Immature natural killer cell (primary cell): Measurements from ENCODE around the gene RARRES1. TPM values are rescaled to one million over a fixed set of nuclear protein-coding genes. Genes with fewer than 3 reads are reported as not detected.

ENCODE experiments used
- DNase-seq, 3 donors: peaks; one replicate each; pipeline ENCODE4 v3.0.0; 2022; ENCODE audit warnings: mixed read lengths in 1 of 3
- H3K27ac Mint-ChIP-seq, 6 donors: one replicate each; pipeline ENCODE4 v1.8.0; 2020; ENCODE audit warnings: mixed read lengths in 6 of 6, mild to moderate bottlenecking in 5 of 6, inconsistent platforms in 4 of 6, moderate library complexity in 3 of 6
- H3K27me3 Mint-ChIP-seq, 3 donors: one replicate each; pipeline ENCODE4 v1.8.0; 2020 to 2021; ENCODE audit warnings: low read depth in 3 of 3, mild to moderate bottlenecking in 3 of 3, mixed read lengths in 3 of 3, moderate library complexity in 3 of 3, inconsistent platforms in 1 of 3
- H3K36me3 Mint-ChIP-seq, 3 donors: one replicate each; pipeline ENCODE4 v1.8.0; 2020; ENCODE audit warnings: mixed read lengths in 3 of 3, inconsistent platforms in 2 of 3, mild to moderate bottlenecking in 2 of 3
- H3K4me1 Mint-ChIP-seq, 2 donors: one replicate each; pipeline ENCODE4 v1.8.0; 2020; ENCODE audit warnings: inconsistent platforms in 2 of 2, mild to moderate bottlenecking in 2 of 2, mixed read lengths in 2 of 2, moderate library complexity in 1 of 2
- H3K4me3 Mint-ChIP-seq, 5 donors: one replicate each; pipeline ENCODE4 v1.8.0; 2020; ENCODE audit warnings: mild to moderate bottlenecking in 5 of 5, mixed read lengths in 5 of 5, inconsistent platforms in 3 of 5, moderate library complexity in 3 of 5
- H3K9me3 Mint-ChIP-seq, 6 donors: one replicate each; pipeline ENCODE4 v1.8.0; 2020; ENCODE audit warnings: mild to moderate bottlenecking in 6 of 6, mixed read lengths in 6 of 6, inconsistent platforms in 4 of 6, moderate library complexity in 3 of 6
- polyA plus RNA-seq, 3 donors: library from polyadenylated mRNA; unstranded; fragments of 300-500 nt; fragmentation: Illumina TruSeq; gene quantifications; one replicate each; pipeline ENCODE4 v1.2.3, GENCODE V29; 2021

Gene RARRES1
- polyA plus RNA-seq, 3 donors from 2014 or later = not detected

DNA sequence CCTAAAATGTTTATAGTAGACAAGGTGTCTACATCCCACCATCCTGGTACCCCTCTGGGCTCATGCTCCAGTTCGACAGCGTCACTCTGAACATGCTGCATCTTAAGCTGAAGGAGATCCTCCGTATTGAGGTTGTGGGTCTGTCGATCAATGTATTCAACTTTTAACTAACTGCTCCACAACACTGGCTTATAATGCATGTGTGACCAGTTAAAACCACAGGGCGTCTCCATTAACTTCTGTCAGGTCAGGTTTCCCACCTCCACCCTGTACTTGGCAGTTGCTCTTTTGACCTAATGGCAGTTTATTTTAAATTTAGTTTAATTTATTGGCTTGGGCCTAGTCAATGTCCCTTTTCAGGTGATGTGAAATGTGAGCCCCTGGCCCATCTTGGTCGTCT lies 17.8 kb upstream of the RARRES1 start:
- Mint-ChIP-seq H3K27ac (no peak overlapping the region), H3K9me3 (no peaks in the 10 kb centered on the region), H3K36me3 (peaks cover 7 to 18% (median 16%) of the 10 kb centered on the region in 3 donors), H3K4me3 (no peak overlapping the region), H3K4me1 (no peaks in the 10 kb centered on the region), H3K27me3 (no peaks in the 10 kb centered on the region)
- no peak for DNase-seq

DNA sequence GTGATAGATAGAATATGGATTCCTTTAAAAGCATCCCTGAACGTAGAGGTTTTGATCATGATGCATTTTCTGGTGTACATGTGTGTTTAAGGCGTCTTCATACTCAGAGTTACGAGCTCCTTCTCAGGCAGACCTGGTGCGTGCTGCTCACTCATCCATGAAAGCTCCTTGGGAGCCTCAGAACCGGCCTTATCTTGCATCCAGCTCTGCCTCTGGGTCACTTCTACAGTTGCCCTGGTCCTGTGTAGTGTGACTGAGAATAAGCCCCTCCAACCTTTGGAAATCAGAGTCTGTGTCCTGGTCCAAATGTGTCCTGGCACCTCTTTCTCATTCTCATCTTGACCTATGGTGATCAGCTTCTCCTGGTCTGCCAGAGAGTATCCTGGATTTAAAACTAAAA lies 17.3 kb upstream of the RARRES1 start:
- no peaks in the 10 kb centered on the region for H3K27me3 Mint-ChIP-seq
- peaks cover 7 to 18% (median 16%) of the 10 kb centered on the region in 3 donors for H3K36me3 Mint-ChIP-seq
- DNase-seq = no peak
- H3K27ac Mint-ChIP-seq = peak overlapping the region in 1 of 6 donors; percentile 20
- no peak overlapping the region for H3K4me3 Mint-ChIP-seq
- no peaks in the 10 kb centered on the region for H3K4me1 Mint-ChIP-seq
- no peaks in the 10 kb centered on the region for H3K9me3 Mint-ChIP-seq

DNA sequence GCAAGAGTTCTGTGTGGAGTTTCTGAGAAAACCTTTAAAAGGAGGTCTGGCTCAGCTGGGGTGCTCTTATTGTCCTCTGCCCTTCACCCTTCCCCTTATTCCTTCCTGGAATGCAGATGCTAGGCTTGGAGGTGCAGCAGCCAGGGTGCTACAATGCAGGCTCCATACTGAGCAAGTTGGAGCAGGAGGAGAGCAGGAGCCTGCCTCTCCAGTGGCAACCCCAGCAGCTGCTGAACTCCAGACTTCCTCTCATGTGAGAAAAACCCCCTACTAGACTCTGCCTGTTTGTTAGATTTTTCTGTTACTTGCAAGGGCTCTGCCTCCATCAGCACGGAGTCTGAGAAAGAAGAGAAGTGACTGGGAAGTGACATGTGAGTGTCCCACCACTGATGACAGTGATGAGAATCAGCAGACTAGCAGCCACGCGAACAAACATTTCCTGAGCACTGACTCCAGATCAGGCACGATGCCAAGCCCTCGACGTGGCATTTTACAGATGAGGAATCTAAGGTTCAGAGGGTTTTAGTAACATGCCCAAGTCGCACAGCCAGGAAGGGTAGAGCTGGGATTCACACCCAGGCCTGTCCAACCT lies 16.1 kb upstream of the RARRES1 start:
- Mint-ChIP-seq H3K4me3 (no peak overlapping the region), H3K9me3 (no peaks in the 10 kb centered on the region), H3K4me1 (no peaks in the 10 kb centered on the region), H3K36me3 (peaks cover 7 to 24% (median 19%) of the 10 kb centered on the region in 3 donors), H3K27ac (no peak overlapping the region), H3K27me3 (peaks cover 0 to 3% (median 0%) of the 10 kb centered on the region in 3 donors)
- no peak for DNase-seq

DNA sequence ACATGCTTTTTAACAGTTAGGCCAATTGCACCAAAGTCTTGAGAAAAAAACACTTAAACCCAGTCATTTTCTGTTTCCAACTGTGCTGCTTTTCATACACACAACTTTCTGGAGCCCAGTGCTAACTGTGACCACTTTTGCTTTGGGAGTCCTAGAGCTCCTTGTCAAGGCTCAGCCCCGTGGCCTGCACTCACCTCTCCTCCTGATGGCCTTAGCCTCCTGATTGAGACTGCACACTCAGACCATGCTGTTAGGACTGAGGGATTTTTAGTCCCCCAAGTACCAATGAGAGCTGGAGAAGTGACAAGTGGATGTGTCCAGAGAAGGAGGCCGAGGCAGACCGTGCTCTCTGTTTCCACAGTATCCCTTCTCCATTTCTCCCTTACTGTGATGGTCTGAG lies 15.2 kb upstream of the RARRES1 start:
- DNase-seq = no peak
- no peak overlapping the region for H3K4me3 Mint-ChIP-seq
- peaks cover 0 to 3% (median 0%) of the 10 kb centered on the region in 3 donors for H3K27me3 Mint-ChIP-seq
- H3K4me1 Mint-ChIP-seq = no peaks in the 10 kb centered on the region
- no peaks in the 10 kb centered on the region for H3K9me3 Mint-ChIP-seq
- no peak overlapping the region for H3K27ac Mint-ChIP-seq
- H3K36me3 Mint-ChIP-seq = peaks cover 7 to 24% (median 19%) of the 10 kb centered on the region in 3 donors

DNA sequence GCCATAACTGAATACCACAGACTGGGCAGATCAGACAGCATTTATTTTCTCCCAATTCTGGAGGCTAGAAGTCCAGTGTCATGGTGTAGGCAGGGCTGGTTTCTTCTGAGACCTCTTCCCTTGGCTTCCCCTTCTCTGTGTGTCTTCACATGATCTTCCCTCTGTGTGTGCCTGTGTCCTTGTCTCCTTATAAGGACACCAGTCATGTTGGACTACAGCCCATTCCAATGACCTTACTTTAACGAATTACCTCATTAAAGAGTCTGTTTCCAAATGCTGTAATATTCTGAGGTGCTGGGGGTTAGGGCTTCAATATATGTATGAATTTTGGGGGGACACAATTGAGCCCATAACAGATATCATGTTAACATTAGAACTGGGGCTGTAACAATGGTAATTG lies 13.3 kb upstream of the RARRES1 start:
- Mint-ChIP-seq H3K36me3 (peaks cover 7 to 19% (median 17%) of the 10 kb centered on the region in 3 donors), H3K27ac (no peak overlapping the region), H3K9me3 (no peaks in the 10 kb centered on the region), H3K4me1 (peaks cover 0 to 7% of the 10 kb centered on the region in 2 donors), H3K4me3 (no peak overlapping the region), H3K27me3 (peaks cover 0 to 3% (median 0%) of the 10 kb centered on the region in 3 donors)
- DNase-seq = no peak

DNA sequence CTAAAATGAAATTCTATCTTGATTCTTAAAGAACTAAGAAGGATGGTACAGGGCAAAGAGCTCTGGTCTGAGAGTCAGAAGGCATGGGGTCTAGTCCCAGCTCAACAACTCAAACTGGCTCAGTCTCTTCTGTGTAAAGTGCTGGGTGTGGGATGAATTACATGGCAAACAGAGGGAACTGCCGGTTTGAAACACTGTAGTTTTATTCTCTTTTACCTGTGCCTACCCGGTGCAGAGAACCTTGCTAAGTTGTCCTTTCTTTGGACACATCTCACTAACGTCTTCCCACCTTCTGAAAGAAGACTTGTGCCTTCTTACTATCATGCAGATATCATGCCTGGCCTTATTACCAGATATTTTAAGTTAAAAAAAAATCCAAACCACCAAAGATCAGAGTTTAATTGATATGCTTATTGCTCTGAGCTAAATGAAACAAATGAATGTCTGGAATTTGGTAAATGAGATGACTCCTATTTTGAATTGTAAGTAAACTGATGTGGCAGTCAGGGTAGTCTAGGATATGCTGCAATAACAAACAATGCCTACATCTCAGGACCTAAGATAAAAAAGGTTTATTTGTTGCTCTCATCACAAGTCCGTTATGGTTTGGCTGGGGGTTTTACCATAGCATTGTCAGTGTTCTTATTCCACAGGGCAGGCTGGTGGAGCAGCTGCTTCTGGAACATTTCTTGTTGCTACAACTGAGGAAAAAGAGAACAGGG lies 12.5 kb upstream of the RARRES1 start:
- no peak for DNase-seq
- peaks cover 6 to 17% (median 17%) of the 10 kb centered on the region in 3 donors for H3K36me3 Mint-ChIP-seq
- H3K9me3 Mint-ChIP-seq = no peaks in the 10 kb centered on the region
- no peak overlapping the region for H3K27ac Mint-ChIP-seq
- peaks cover 0 to 3% (median 0%) of the 10 kb centered on the region in 3 donors for H3K27me3 Mint-ChIP-seq
- H3K4me3 Mint-ChIP-seq = no peak overlapping the region
- H3K4me1 Mint-ChIP-seq = peaks cover 0 to 7% of the 10 kb centered on the region in 2 donors

DNA sequence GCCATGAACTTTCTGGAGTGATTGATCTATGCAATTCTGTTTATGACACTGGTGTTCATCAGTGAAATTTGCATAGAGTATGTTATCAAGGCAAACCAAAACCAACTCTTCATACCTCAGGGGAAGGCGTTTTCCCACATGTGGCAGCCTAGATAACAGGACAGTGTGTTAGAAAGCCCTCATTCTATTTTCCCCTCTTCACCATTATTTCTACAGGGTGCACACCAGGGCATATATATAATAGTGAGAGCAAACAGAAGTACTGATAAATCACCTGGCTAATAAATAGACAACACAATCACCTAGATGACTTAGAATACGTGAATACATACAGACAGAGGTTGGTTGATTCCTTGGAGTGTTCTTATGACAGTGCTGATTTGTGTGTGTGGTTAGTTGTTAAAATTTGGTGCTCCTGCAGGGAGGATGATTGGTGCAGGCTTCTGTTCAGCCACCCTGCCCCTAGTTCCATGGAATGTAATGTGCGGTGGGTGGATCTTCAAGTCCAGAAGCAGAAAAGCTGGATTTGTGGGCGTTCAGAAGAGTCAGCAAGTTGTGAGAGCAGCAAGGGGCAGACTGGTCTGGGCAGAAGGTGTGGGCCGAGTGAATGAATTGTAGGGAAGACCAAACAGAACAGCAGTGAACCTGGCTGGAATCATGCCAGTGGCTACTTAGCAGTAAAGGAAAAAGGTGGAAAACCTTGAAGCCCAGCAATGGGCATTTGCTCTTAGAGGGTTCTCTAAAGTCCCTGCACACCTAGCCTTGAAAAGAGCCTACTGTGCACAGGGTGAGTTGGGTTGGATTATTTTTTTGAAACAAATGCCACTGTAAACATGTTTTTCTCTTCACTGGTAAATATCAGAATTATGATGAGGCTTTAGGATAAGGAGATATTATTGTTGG lies 11.7 kb upstream of the RARRES1 start:
- no peak overlapping the region for H3K27ac Mint-ChIP-seq
- peaks cover 0 to 3% (median 0%) of the 10 kb centered on the region in 3 donors for H3K27me3 Mint-ChIP-seq
- H3K4me1 Mint-ChIP-seq = peaks cover 0 to 7% of the 10 kb centered on the region in 2 donors
- no peaks in the 10 kb centered on the region for H3K9me3 Mint-ChIP-seq
- H3K4me3 Mint-ChIP-seq = no peak overlapping the region
- peaks cover 2 to 14% (median 9%) of the 10 kb centered on the region in 3 donors for H3K36me3 Mint-ChIP-seq
- DNase-seq = no peak

- H3K9me3 Mint-ChIP-seq = no peaks in the 10 kb centered on the region
- no peak for DNase-seq
- H3K27ac Mint-ChIP-seq = no peak overlapping the region
- H3K4me1 Mint-ChIP-seq = peaks cover 0 to 7% of the 10 kb centered on the region in 2 donors
- peaks cover 0 to 3% (median 0%) of the 10 kb centered on the region in 3 donors for H3K27me3 Mint-ChIP-seq
- peaks cover 0 to 13% (median 7%) of the 10 kb centered on the region in 3 donors for H3K36me3 Mint-ChIP-seq
- H3K4me3 Mint-ChIP-seq = no peak overlapping the region
These were observed 10.8 kb upstream of the RARRES1 start for GRCh38 chr3:158742871-158743663.

GRCh38 chr3:158739661-158740060 lies 7.4 kb upstream of the RARRES1 start:
- Mint-ChIP-seq H3K27me3 (peaks cover 0 to 3% (median 1%) of the 10 kb centered on the region in 3 donors), H3K9me3 (peaks cover 0 to 3% (median 0%) of the 10 kb centered on the region in 6 donors), H3K36me3 (peaks cover 0 to 9% (median 3%) of the 10 kb centered on the region in 3 donors), H3K4me3 (no peak overlapping the region), H3K27ac (no peak overlapping the region), H3K4me1 (peaks cover 0 to 7% of the 10 kb centered on the region in 2 donors)
- DNase-seq = no peak

- Mint-ChIP-seq H3K9me3 (peaks cover 0 to 3% (median 0%) of the 10 kb centered on the region in 6 donors), H3K36me3 (peaks cover 0 to 9% (median 0%) of the 10 kb centered on the region in 3 donors), H3K27ac (no peak overlapping the region), H3K4me3 (no peak overlapping the region), H3K4me1 (peaks cover 0 to 7% of the 10 kb centered on the region in 2 donors), H3K27me3 (peaks cover 0 to 1% (median 0%) of the 10 kb centered on the region in 3 donors)
- no peak for DNase-seq
These were observed 6.8 kb upstream of the RARRES1 start for GRCh38 chr3:158739078-158739477.

GRCh38 chr3:158738653-158739052 lies 6.4 kb upstream of the RARRES1 start:
- Mint-ChIP-seq H3K36me3 (peaks cover 0 to 5% (median 0%) of the 10 kb centered on the region in 3 donors), H3K4me1 (peaks cover 0 to 7% of the 10 kb centered on the region in 2 donors), H3K4me3 (no peak overlapping the region), H3K27me3 (peaks cover 0 to 1% (median 0%) of the 10 kb centered on the region in 3 donors), H3K9me3 (peaks cover 0 to 3% (median 0%) of the 10 kb centered on the region in 6 donors), H3K27ac (no peak overlapping the region)
- no peak for DNase-seq

- Mint-ChIP-seq H3K4me3 (no peak overlapping the region), H3K9me3 (peaks cover 0 to 3% (median 0%) of the 10 kb centered on the region in 6 donors), H3K4me1 (peaks cover 0 to 7% of the 10 kb centered on the region in 2 donors), H3K27ac (no peak overlapping the region), H3K27me3 (peaks cover 0 to 1% (median 0%) of the 10 kb centered on the region in 3 donors), H3K36me3 (peaks cover 0 to 3% (median 0%) of the 10 kb centered on the region in 3 donors)
- DNase-seq = no peak
These were observed 5.8 kb upstream of the RARRES1 start for GRCh38 chr3:158737976-158738615.
